Kidney epithelial cell (primary cell): Measurements from ENCODE around the gene CHD5. TPM values are rescaled to one million over a fixed set of nuclear protein-coding genes. Genes with fewer than 3 reads are reported as not detected.

Experiments
- DNase-seq: peaks from one replicate; pipeline ENCODE4 v3.0.0-alpha.2; 2010; ENCODE audit warnings: low read depth
- H3K27me3 ChIP-seq: 2 replicates; pipeline ENCODE4 v1.6.0; 2011; ENCODE audit warnings: low read length; ENCODE audit not compliant: control insufficient read depth, insufficient read depth
- H3K36me3 ChIP-seq: 2 replicates; pipeline ENCODE4 v1.5.1; 2011; ENCODE audit warnings: low read length; ENCODE audit not compliant: control insufficient read depth, insufficient read depth
- H3K4me3 ChIP-seq: 2 replicates; pipeline ENCODE4 v1.5.1; 2011; ENCODE audit warnings: low read depth, mild to moderate bottlenecking, control low read depth, low read length
- CTCF ChIP-seq: IDR thresholded peaks from 2 replicates; pipeline ENCODE4 v1.5.1; 2011; ENCODE audit warnings: mild to moderate bottlenecking, moderate library complexity, low read length, control low read depth, inconsistent platforms; ENCODE audit not compliant: insufficient read depth, poor library complexity, severe bottlenecking
- total RNA-seq: library from RNA; depleted of rRNA; stranded (reverse); fragments of >200 nt; gene quantifications from 2 replicates; pipeline ENCODE4 v1.2.3, GENCODE V29; 2015

Gene CHD5
- total RNA-seq, 1 donor from 2014 or later, result 0.08 TPM

DNA sequence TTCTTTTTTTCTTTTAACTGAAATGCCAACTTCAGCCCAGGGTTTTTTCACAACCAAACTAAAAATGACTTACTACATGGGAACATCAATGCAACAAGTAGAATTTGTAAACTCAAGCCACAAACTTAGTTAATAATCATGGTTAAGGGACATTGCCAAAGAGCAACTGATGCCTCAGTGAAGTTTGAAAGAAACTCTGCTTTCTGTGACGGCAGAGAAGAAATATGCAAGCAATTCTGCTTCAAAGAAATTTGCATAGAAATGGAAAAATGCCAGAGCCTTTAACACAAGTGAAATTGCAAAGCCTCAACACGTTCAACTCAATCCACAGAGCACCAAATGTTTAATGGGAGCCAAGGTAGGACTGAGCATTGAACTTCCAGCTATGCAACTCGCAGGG is 5.0 kb upstream of the CHD5 start:
- H3K36me3 ChIP-seq, result no peaks in the 10 kb centered on the region
- H3K4me3 ChIP-seq, result no peak overlapping the region
- no peak for DNase-seq
- no peak for TF ChIP-seq CTCF
- peaks cover 14% of the 10 kb centered on the region for H3K27me3 ChIP-seq

GRCh38 chr1:6184083-6184783 is 4.1 kb upstream of the CHD5 start:
- Histone ChIP-seq H3K4me3 (no peak overlapping the region), H3K36me3 (no peaks in the 10 kb centered on the region), H3K27me3 (peaks cover 17% of the 10 kb centered on the region)
- no peak for TF ChIP-seq CTCF
- no peak for DNase-seq

- DNase-seq, result no peak
- Histone ChIP-seq H3K36me3 (no peaks in the 10 kb centered on the region), H3K27me3 (peaks cover 24% of the 10 kb centered on the region), H3K4me3 (no peak overlapping the region)
- TF ChIP-seq CTCF, result no peak
These were observed 3.4 kb upstream of the CHD5 start for GRCh38 chr1:6183520-6183989.

GRCh38 chr1:6181347-6181770 is 1.2 kb upstream of the CHD5 start:
- no peak for TF ChIP-seq CTCF
- DNase-seq, result no peak
- Histone ChIP-seq H3K27me3 (peaks cover 45% of the 10 kb centered on the region), H3K4me3 (no peak overlapping the region), H3K36me3 (no peaks in the 10 kb centered on the region)

- DNase-seq, result no peak
- no peak for TF ChIP-seq CTCF
- Histone ChIP-seq H3K36me3 (no peaks in the 10 kb centered on the region), H3K4me3 (no peak overlapping the region), H3K27me3 (peaks cover 48% of the 10 kb centered on the region)
These were observed 688 bp upstream of the CHD5 start for GRCh38 chr1:6180707-6181311.
